NCI-H2227 treated with DMSO at 0.1 percent for 48 hours (cell line): Measurements from ENCODE around the gene CTNND1.
A peak's percentile ranks its signal among the peaks of the same experiment; 100 is the strongest.
"Not testable (repeated sequence)": the region's sequence is repeated elsewhere in the genome, so short reads cannot be mapped to it uniquely, and the experiment has no call there.

Experiments used
- DNase-seq: peaks from one replicate; lab custom pipeline; 2025; lab: John Stamatoyannopoulos, UW

CTNND1 gene

DNA sequence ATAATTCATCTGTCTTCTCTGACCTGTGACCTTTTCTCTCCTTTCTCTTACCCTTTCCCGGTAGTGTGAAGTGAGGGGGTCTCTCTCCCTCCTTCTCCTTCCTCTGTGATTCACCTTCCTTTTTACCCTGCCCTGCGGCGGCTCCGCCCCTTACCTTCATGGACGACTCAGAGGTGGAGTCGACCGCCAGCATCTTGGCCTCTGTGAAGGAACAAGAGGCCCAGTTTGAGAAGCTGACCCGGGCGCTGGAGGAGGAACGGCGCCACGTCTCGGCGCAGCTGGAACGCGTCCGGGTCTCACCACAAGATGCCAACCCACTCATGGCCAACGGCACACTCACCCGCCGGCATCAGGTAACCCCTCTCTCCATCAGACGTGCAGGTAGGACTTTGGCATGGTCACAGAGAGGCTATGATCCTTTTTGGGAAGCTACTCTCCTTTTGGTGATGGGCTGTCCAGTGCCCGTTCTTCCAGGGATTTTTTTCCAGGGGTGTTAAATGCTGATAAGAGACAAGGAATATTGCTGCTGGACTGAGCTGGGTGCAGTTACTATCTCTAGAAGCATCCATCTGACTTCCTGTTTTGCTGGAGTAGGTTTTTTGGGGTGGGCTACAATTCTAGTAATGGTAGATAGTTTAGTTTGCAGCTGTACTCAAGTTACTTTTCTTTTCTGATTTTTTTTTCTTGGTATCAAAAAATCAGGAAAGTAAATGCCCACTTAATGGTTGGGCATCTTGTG is 29.9 kb downstream of the CTNND1 start:
- no peak for DNase-seq

DNA sequence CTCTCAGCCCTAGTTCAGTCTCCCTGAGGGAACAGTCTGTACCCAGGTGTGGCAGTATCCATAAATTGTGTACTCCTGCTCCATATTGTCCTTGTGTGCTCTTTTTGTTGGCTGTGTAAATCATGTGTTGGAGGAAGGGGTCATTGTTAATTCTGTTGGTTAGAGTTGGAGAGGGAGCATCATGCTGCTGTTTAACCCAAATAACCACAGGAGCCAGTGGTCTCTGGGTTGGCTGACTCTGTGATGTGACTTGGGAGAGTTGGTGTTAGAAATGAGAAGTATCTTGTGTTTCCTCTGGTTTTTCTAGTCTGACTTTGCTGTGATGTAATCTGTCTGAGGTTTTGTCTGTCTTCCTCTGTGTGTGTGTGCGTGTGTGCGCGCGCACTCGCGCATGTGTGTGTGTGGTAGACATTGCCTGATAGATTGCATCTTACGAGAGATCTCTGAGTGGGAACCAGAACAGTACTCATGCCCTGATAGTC is 30.5 kb downstream of the CTNND1 start:
- DNase-seq, result no peak

DNA sequence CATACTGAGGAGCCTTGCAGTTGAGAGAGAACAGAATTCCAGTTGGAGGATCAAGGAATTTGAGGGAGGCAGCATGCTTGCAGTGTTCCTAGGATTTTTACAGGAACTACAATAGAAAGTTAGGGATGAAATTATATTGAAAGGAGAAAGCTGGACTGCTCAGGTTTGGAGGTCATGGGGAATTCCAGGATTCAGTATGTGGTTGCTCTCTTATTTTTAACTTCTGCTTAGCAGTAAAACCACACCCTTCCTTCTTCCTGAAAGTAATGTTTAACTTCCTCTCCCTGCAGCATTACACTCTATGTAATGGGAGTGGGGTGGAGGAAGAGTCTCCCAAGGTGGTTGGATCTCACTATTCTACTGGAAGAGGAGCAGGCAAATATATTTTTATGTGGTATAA is 31.3 kb downstream of the CTNND1 start:
- no peak for DNase-seq

DNA sequence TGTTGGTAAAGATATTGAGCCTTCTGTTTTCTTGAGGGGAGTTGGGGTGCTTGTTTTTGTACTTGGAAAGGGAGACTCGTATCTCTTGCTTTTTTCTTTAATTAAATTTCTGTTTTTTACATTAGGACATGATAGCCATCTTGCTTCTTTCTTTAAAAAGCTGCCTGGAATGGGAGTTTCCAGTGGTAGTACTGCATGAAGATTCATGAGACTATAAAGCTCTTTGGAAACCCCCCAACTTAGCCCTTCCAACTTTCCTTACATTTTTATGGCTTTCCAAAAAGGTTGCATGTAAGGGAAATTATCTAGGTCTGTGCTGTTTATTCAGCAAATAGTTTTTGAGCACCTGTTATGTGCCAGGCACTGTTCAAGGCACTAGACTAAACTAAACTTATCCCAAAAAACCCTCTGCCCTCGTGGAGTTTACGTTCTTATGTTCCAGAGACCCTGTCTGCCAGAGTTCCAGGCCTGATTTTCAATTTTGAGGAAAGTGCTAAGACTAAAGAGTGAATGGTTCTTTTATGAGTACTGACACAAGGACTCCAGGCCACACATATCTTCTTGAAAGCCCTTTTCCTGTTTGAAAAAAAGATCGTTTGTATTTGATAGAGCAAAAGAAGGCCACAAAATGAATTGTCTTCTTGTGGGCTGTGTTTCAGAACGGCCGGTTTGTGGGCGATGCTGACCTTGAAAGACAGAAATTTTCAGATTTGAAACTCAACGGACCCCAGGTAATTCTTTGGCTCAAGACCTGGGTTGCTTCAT is 31.9 kb downstream of the CTNND1 start:
- DNase-seq, result no peak

DNA sequence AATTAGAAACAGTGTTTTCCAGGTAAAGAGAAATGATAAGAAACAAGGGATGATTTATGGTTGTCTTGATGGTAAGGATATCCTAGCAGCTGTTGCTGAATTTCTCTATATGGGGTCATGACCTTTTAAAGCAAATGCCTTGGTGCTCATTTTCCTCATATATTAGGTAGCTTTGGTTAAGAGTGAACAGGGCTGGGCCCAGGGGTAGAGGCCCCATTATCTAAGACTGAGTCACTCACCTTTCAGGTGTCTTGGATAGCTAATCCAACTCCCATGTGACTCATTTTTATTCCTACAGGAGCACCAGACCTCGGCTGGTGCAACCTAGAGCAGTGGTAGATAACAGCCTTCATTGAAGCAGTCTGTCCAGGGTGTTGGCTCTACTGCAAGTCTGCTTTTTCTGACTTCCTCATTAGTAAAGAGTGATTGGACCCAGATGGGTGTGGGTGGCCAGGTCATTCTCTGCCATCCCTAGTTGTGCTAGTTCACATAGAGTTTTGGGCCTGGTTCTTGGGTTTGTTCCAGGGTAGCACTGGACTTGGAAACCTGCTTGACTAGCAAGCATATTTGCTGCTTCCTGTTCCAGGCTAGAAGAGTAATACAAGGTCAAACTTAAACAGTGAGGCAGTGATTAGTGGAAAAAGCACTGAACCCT is 37.4 kb downstream of the CTNND1 start:
- DNase-seq, result no peak

DNA sequence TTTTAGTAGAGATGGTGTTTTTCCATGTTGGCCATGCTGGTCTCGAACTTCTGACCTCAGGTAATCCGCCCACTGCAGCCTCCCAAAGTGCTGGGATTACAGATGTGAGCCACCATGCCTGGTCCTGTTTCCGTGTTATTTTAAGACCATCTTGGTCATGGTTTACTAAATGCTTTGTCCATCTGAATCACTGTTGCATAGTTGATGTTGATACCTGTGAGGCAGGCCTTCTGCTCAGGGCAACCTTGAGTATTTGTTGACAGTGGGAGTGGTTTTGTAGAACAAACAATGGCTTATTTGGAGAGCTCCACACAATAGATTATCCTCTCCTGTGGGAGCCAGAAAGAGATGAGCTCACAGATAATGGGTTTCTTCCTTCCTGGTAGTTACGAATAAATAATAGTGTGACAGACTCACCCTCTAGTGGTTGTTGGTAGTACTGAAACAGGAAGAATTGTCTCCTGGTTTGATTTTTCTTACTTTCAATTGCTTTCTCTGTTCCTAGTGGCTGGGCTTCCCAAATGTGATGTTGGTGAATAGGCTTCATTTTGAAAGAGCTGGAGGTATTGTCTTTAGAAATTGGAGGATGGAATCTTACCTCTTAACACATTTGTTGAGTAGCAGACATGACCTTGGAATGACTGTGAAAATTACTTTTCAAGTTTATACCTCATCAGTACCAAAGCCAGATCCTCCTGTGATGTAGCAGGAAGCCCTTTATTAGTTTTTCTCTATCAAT is 39.0 kb downstream of the CTNND1 start:
- DNase-seq, result peak; percentile 87

DNA sequence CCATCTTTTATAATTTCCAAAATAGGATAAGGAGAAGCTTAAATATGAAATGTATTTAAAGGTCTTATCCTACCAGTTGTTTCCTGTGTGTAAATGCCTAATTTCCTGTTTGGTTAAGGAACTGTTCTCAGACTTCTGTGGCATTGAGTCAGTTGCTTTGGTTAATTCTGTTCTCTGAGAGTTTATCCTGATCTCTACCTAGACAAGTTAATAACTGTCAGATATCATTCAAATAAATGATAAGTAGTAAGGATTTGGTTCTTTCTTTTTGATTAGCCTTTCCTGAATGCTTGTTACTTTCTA is 39.5 kb downstream of the CTNND1 start:
- DNase-seq, result no peak

DNA sequence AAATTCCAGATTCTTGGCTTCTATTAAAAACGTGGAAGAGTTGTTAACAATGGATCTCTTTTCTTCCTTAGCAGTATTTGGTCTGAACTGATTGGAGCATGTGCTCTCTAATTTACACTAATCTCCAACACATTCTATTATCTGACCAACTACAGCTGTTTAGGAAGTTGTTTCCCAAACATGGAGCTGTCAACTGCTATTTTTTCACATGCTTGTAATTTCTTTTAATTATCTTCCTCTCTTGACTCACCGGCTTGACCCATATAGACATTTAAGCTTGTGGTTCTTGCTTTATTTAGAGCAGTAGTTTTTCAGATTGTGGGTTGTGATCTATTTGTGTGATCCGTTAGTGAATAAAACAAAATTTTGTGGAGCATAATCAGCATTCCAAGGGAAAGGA is 40.8 kb downstream of the CTNND1 start:
- no peak for DNase-seq

DNA sequence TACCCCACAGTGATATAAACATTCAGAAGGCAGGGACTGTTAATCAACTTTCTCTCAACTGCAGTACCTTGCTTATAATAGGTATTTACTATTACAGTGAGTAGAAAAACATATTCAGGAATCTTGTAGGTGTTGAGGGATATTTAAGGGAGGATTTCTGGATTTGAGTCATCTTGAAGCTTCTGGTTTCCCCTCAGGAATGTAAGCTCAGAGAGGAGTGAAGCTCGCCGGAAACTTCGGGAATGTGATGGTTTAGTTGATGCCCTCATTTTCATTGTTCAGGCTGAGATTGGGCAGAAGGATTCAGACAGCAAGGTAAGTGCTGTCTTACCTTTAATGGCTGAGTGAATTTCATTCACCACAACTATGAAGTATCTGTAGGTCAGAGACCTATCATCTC is 42.9 kb downstream of the CTNND1 start:
- no peak for DNase-seq

DNA sequence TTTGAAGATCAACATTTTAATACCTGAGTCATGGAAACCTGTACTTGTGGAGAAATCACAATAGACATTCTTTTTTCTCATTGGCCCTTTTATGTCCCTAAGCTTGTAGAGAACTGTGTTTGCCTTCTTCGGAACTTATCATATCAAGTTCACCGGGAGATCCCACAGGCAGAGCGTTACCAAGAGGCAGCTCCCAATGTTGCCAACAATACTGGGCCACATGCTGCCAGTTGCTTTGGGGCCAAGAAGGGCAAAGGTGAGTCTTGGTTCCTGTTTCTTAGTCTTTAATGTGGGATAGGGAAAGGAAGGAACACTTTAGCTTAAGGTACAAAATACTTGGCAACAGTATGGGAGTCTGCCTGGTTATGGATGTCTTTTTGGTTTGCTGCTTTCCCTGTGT is 44.2 kb downstream of the CTNND1 start:
- no peak for DNase-seq

DNA sequence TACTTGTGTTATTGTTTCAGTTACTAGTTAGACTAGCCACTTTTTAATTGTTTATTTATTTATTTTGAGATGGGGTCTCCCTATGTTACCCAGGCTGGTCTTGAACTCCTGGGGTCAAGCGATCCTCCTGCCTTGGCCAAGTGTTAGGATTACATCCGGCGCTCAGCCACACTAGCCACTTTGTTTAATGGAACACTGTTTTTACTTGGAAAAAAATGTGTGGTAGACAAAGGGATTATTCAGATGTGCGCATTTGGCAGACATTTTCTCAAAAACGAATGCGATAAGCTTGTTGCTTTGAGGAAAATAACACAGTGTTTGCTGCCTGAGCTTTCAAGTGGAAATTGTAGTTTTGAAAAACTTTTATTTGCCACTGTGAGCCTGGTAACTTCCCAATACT is 51.0 kb downstream of the CTNND1 start:
- DNase-seq, result no peak

DNA sequence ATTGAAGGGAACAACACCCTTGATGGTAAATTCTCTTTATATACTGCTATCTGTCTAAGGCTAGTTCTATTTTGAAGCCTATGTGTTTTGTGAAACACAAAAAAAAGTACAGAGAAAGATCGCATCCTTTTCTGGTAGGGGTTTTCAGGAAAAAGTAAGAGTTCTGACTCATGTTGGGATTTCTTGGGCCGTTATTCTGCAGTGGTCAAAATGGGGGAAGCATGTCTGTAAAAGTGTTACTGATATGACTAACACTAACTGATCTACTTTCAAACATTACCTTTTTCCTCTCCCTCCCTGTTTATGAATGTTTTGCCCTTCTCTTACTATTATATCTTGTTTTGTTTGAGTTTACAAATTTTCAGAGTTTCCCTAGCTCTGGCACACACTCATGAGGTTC is 53.9 kb downstream of the CTNND1 start:
- no peak for DNase-seq

DNA sequence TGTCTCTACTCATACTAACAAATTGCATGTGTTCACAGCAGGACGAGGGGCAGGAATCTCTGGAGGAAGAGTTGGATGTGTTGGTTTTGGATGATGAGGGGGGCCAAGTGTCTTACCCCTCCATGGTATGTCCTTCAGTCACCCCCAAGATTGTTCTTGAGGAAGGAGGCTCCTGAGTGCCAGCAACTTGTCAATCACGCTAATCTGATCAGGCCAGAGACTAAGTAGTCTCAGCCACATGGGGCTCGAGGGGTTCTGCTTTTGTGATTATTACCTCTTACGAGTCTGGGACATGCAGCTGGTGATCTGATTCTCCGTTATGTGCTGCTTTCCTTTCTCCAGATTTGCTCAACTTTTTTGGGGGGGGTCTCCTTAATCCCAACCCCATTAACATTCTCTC is 54.3 kb downstream of the CTNND1 start:
- no peak for DNase-seq

DNA sequence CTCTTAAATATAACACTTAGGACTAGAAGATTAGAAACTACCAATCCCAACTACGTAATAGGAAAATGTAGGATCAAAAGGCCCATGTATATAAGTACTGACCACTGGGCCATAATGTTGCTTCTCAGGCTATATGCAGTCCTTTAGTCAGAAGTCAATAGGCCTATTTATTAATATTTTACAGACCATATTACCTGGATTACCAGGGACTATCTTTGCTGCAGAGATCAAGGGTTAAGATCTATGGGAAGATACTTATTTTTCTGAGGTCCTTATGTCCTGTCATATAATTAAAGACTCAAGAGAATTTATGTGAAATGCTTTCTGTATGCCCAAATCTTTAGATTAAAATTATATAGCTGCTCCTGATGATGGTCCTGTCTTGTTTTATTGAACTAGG is 57.2 kb downstream of the CTNND1 start:
- no peak for DNase-seq

DNA sequence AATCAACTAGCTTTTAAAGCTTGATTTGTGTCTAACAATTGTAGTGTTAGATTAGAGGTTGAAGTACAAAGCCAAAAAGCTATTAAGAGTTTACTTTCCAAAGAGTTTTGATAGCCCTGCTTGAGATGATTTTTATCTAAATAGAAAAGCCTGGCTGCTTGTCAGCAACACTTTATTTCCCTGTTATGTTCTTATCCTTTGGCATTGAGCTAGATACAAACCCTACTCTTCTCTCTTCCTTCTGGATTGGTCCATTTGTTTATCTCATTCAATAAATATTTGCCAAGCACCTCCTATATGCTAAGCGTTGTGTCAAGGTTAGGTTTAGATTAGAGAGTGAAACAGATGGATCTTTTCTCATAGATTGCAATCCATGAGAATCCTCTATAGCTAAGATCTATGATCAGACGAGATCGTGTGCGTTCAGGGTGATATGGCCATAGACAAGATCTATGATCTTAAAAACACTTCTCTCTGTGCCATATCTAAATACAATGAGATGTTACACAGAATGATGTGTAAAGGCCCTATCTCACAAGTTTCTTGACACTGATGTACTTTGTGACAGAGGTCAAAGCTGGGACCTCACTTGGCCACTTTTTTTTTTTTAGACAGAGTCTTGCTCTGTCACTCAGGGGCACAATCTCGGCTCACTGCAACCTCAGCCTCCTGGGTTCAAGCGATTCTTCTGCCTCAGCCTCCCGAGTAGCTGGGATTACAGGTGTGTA is 57.8 kb downstream of the CTNND1 start:
- no peak for DNase-seq

DNA sequence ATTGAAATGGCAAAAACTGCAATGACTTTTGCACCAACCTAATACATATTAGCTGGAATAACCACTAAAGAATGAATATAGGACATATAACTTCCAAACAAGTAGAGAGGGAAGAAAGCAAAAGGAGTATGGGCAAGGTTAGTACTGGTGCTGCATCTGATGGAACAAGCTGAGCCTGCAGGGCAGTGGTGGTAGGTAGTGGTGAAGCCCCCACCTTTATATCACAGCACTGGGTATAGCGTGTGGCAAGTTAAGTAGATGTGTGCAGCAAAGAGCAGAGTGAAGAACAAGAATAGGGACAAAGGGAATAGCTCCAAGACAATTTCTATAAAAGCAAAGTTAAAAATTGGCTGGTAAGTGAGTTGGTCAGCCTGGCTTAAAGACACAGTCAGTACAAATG is 62.3 kb downstream of the CTNND1 start:
- no peak for DNase-seq

DNA sequence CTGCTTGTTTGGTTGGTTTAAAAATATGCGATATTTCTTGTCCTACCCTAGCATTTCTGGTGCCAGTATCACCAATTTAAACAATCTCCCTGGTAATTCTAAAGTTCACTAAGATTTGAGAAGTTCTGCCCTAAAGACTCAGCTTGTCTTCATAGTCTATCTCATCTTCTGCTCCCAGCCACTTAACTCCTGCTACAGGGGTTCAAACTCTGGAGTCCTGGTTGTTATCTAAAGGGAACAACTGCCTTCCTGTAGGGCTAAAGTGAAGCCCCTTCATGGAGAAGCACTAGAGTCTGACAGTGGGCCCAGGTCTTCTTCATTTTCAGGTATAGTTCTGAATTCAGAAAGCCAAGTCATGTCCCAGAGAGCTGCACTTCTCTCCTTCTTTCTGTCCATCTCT is 73.2 kb downstream of the CTNND1 start:
- DNase-seq, result no peak

DNA sequence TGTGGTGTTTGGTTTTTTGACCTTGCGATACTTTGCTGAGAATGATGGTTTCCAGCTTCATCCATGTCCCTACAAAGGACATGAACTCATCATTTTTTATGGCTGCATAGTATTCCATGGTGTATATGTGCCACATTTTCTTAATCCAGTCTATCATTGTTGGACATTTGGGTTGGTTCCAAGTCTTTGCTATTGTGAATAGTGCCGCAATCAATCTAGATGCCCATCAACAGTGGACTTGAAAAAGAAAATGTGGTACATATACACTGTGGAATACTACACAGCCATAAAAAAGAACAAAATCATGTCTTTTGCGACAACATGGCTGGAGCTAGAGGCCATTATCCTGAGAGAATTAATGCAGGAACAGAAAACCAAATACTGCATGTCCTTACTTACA is 77.0 kb downstream of the CTNND1 start:
- DNase-seq, result not testable (repeated sequence)

DNA sequence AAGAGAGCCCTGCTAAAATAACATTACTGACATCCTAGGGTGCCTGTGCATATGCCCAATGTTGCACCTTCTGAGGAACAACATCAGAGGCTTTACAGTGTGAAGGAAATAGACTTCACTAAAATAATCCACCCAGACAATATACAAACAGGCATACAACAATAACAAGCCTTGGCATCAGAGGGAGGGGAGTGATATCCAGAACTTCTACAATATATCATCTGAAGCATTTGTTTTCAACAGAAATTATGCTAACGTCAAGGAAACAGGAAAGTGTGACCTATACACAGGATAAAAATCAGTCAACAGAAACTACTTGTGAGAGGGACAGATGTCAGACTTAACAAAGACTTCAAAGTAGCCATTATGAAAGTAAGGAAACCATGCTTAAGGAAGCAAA is 81.3 kb downstream of the CTNND1 start:
- DNase-seq, result no peak

DNA sequence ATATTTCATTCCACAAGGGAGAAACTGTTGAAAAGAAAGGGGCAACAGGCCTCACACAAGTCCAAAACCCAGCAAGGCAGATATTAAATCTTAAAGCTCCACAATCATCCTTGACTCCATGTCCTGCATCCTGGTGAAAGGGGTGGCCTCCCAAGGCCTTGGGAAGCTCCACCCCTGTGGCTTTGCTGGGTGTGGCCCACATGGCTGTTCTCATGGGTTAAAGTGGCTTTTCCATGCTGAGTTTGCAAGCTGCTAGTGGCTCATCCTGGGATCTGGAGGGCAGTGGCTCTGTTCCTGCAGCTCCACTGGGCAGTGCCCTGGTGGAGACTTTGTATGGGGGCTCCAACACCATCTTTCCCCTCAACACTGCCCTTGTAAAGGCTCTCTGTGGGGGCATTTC is 106.4 kb downstream of the CTNND1 start:
- DNase-seq, result no peak

DNA sequence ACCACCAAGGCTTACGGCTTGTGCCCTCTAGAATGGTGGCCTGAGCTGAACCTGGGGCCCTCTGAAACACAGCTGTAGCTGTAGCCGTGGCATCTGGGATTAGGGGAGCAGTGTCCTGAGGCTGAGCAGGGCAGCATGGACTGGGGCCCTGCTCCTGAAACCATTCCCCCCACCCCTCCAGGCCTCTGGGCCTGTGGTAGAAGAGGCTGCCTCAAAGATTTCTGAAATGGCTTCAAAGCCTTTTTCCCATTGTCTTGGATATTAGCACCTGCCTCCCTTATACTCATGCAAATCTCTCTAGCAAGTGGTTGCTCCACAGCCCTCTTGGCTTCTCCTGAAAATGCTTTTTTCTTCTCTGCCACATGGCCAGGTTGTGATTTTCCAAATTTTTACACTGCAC is 106.9 kb downstream of the CTNND1 start:
- no peak for DNase-seq
